ENCODE data around the gene TF. TPM values are rescaled to one million over a fixed set of nuclear protein-coding genes. Genes with fewer than 3 reads are reported as not detected.

TF gene
- total and polyA plus RNA-seq, 10 of the 15 experiments (the other 5 are each of a cell fraction or from before 2014, with no cell fraction given): under 0.01 to 8.9 (median 0.05) TPM; not detected in 1

DNA sequence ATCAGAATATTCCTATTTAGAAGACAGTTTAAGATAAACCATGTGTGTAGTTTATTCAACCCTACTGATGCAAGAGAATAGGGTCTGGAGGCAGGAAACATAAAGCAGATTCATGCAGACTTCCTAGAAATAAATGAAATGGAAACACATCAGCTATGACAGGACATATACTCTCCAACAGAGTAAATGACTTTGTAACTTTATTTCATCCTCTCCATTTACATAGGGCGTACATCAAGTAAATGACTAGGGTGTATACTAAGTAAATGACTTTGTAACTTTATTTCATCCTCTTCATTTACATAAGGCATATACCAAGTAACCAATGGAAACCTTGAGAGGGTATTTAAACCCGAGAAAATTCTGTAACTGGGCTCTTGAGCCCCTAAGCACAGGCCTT, 41.8 kb downstream of the TF start:
- no TSS peak for BruUV-seq (replicated peaks)
- H3K27me3 ChIP-seq (replicated peaks in 1 of 2; ENCODE audit: control insufficient read depth in 2 of 2, insufficient read depth in 2 of 2, low read length in 1 of 2): no peaks in the 10 kb centered on the region; a peak in 1 of 4 replicates
- intact Hi-C loops (cut with micrococcal nuclease; ENCODE audit: unreplicated experiment) (no loop called here), in situ Hi-C loops (cut with MboI) (no loop called here)
- H2AFZ ChIP-seq (ENCODE audit: control insufficient read depth, low read depth, low read length): no peak overlapping the region
- no peak overlapping the region for H3K9ac ChIP-seq (ENCODE audit: control insufficient read depth, insufficient read depth, low read length)
- no peak overlapping the region for H3K4me2 ChIP-seq (ENCODE audit: control insufficient read depth, insufficient read depth)
- 2% methylated on average over 2 of the region's 2 CpGs for WGBS (ENCODE audit: insufficient coverage, insufficient replicate concordance, low lambda C conversion rate, missing lambda C conversion rate)
- H3K4me1 ChIP-seq (ENCODE audit: control insufficient read depth, insufficient read depth, low read length): no peaks in the 10 kb centered on the region
- ATAC-seq (no peak), DNase-seq (ENCODE audit: low read depth, low spot score) (no peak), FAIRE-seq (no peak)
- no peak overlapping the region for H3K4me3 ChIP-seq
- no peaks in the 10 kb centered on the region for H4K20me1 ChIP-seq (ENCODE audit: control insufficient read depth, insufficient read depth)
- H3K27ac ChIP-seq (ENCODE audit: control insufficient read depth, insufficient read depth): no peak overlapping the region
- no peaks in the 10 kb centered on the region; the same call in 2 of the 3 replicates for H3K9me3 ChIP-seq (replicated peaks; ENCODE audit: control insufficient read depth, insufficient read depth, low read length)
- no peaks in the 10 kb centered on the region for H3K79me2 ChIP-seq (ENCODE audit: control insufficient read depth, insufficient read depth, low read length)
- ChIA-PET POLR2A (no interaction called here), CTCF (no interaction called here), RAD21 (ENCODE audit: unreplicated experiment) (no interaction called here), SMC1A (ENCODE audit: uncharacterized antibody, unreplicated experiment) (no interaction called here)
- no peaks in the 10 kb centered on the region for H3K36me3 ChIP-seq (ENCODE audit: control insufficient read depth in 2 of 2, insufficient read depth in 2 of 2, low read length in 1 of 2)
- TF ChIP-seq ESRRA (IDR thresholded peaks at IDR 0.05; ENCODE audit: low read length): no peak
- no peak for TF ChIP-seq MXI1 (IDR thresholded peaks at IDR 0.05; ENCODE audit: low read depth, low read length)
- TF ChIP-seq, protein P1, sequence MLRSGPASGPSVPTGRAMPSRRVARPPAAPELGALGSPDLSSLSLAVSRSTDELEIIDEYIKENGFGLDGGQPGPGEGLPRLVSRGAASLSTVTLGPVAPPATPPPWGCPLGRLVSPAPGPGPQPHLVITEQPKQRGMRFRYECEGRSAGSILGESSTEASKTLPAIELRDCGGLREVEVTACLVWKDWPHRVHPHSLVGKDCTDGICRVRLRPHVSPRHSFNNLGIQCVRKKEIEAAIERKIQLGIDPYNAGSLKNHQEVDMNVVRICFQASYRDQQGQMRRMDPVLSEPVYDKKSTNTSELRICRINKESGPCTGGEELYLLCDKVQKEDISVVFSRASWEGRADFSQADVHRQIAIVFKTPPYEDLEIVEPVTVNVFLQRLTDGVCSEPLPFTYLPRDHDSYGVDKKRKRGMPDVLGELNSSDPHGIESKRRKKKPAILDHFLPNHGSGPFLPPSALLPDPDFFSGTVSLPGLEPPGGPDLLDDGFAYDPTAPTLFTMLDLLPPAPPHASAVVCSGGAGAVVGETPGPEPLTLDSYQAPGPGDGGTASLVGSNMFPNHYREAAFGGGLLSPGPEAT (IDR thresholded peaks at IDR 0.05; ENCODE audit: low read depth): no peak
- TF ChIP-seq RUNX3 (IDR thresholded peaks at IDR 0.05; ENCODE audit: low read length): no peak
- TF ChIP-seq, protein P2, sequence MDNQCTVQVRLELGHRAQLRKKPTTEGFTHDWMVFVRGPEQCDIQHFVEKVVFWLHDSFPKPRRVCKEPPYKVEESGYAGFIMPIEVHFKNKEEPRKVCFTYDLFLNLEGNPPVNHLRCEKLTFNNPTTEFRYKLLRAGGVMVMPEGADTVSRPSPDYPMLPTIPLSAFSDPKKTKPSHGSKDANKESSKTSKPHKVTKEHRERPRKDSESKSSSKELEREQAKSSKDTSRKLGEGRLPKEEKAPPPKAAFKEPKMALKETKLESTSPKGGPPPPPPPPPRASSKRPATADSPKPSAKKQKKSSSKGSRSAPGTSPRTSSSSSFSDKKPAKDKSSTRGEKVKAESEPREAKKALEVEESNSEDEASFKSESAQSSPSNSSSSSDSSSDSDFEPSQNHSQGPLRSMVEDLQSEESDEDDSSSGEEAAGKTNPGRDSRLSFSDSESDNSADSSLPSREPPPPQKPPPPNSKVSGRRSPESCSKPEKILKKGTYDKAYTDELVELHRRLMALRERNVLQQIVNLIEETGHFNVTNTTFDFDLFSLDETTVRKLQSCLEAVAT (IDR thresholded peaks at IDR 0.05): no peak
- TF ChIP-seq, protein P3, sequence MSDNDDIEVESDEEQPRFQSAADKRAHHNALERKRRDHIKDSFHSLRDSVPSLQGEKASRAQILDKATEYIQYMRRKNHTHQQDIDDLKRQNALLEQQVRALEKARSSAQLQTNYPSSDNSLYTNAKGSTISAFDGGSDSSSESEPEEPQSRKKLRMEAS (IDR thresholded peaks at IDR 0.05; ENCODE audit: low read depth, low read length): no peak
- TF ChIP-seq, protein P4, sequence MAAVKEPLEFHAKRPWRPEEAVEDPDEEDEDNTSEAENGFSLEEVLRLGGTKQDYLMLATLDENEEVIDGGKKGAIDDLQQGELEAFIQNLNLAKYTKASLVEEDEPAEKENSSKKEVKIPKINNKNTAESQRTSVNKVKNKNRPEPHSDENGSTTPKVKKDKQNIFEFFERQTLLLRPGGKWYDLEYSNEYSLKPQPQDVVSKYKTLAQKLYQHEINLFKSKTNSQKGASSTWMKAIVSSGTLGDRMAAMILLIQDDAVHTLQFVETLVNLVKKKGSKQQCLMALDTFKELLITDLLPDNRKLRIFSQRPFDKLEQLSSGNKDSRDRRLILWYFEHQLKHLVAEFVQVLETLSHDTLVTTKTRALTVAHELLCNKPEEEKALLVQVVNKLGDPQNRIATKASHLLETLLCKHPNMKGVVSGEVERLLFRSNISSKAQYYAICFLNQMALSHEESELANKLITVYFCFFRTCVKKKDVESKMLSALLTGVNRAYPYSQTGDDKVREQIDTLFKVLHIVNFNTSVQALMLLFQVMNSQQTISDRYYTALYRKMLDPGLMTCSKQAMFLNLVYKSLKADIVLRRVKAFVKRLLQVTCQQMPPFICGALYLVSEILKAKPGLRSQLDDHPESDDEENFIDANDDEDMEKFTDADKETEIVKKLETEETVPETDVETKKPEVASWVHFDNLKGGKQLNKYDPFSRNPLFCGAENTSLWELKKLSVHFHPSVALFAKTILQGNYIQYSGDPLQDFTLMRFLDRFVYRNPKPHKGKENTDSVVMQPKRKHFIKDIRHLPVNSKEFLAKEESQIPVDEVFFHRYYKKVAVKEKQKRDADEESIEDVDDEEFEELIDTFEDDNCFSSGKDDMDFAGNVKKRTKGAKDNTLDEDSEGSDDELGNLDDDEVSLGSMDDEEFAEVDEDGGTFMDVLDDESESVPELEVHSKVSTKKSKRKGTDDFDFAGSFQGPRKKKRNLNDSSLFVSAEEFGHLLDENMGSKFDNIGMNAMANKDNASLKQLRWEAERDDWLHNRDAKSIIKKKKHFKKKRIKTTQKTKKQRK (IDR thresholded peaks at IDR 0.05; ENCODE audit: low read depth, low read length): no peak
- no peak for TF ChIP-seq EED (IDR thresholded peaks at IDR 0.05; ENCODE audit: low read depth)
- TF ChIP-seq, protein P5, sequence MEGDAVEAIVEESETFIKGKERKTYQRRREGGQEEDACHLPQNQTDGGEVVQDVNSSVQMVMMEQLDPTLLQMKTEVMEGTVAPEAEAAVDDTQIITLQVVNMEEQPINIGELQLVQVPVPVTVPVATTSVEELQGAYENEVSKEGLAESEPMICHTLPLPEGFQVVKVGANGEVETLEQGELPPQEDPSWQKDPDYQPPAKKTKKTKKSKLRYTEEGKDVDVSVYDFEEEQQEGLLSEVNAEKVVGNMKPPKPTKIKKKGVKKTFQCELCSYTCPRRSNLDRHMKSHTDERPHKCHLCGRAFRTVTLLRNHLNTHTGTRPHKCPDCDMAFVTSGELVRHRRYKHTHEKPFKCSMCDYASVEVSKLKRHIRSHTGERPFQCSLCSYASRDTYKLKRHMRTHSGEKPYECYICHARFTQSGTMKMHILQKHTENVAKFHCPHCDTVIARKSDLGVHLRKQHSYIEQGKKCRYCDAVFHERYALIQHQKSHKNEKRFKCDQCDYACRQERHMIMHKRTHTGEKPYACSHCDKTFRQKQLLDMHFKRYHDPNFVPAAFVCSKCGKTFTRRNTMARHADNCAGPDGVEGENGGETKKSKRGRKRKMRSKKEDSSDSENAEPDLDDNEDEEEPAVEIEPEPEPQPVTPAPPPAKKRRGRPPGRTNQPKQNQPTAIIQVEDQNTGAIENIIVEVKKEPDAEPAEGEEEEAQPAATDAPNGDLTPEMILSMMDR (IDR thresholded peaks at IDR 0.05 in 2 of 3, conservative IDR thresholded peaks at IDR 0.05 in 1 of 3; ENCODE audit: control insufficient read depth in 2 of 3, extremely low read depth in 1 of 3, insufficient read depth in 1 of 3, low read depth in 3 of 3, low read length in 3 of 3): no peak
- no peak for TF ChIP-seq SUPT20H (IDR thresholded peaks at IDR 0.05; ENCODE audit: borderline replicate concordance, control insufficient read depth, low read depth, low read length)
- TF ChIP-seq, protein P6, sequence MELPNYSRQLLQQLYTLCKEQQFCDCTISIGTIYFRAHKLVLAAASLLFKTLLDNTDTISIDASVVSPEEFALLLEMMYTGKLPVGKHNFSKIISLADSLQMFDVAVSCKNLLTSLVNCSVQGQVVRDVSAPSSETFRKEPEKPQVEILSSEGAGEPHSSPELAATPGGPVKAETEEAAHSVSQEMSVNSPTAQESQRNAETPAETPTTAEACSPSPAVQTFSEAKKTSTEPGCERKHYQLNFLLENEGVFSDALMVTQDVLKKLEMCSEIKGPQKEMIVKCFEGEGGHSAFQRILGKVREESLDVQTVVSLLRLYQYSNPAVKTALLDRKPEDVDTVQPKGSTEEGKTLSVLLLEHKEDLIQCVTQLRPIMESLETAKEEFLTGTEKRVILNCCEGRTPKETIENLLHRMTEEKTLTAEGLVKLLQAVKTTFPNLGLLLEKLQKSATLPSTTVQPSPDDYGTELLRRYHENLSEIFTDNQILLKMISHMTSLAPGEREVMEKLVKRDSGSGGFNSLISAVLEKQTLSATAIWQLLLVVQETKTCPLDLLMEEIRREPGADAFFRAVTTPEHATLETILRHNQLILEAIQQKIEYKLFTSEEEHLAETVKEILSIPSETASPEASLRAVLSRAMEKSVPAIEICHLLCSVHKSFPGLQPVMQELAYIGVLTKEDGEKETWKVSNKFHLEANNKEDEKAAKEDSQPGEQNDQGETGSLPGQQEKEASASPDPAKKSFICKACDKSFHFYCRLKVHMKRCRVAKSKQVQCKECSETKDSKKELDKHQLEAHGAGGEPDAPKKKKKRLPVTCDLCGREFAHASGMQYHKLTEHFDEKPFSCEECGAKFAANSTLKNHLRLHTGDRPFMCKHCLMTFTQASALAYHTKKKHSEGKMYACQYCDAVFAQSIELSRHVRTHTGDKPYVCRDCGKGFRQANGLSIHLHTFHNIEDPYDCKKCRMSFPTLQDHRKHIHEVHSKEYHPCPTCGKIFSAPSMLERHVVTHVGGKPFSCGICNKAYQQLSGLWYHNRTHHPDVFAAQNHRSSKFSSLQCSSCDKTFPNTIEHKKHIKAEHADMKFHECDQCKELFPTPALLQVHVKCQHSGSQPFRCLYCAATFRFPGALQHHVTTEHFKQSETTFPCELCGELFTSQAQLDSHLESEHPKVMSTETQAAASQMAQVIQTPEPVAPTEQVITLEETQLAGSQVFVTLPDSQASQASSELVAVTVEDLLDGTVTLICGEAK (IDR thresholded peaks at IDR 0.05; ENCODE audit: borderline replicate concordance): no peak

All from GM12878 (cell line).